ENCODE data around the gene HNMT. TPM values are rescaled to one million over a fixed set of nuclear protein-coding genes. Genes with fewer than 3 reads are reported as not detected.
"Not testable (repeated sequence)": the region's sequence is repeated elsewhere in the genome, so short reads cannot be mapped to it uniquely, and the experiment has no call there.

The HNMT gene
- total RNA-seq, 1 donor: 161 TPM

DNA sequence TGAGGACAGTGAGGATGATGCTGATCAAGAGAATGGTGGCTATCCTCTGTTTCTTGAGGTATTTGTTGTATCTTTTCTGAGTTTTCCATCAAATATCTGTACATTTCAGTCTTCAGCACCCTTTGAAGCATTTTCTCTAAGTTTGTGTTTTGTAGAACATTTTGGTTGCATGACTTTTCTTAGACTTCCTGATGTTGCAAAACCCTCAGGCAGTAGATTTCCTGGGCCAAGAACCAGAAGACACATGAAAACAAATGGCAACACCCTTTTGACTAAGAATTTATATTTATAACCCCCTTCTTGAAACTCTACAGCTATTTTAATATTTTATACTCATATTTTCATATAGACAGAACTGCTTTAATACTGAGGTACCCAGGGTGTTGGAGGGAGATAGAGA is 16.2 kb downstream of the HNMT start:
- TF ChIP-seq, protein P1, sequence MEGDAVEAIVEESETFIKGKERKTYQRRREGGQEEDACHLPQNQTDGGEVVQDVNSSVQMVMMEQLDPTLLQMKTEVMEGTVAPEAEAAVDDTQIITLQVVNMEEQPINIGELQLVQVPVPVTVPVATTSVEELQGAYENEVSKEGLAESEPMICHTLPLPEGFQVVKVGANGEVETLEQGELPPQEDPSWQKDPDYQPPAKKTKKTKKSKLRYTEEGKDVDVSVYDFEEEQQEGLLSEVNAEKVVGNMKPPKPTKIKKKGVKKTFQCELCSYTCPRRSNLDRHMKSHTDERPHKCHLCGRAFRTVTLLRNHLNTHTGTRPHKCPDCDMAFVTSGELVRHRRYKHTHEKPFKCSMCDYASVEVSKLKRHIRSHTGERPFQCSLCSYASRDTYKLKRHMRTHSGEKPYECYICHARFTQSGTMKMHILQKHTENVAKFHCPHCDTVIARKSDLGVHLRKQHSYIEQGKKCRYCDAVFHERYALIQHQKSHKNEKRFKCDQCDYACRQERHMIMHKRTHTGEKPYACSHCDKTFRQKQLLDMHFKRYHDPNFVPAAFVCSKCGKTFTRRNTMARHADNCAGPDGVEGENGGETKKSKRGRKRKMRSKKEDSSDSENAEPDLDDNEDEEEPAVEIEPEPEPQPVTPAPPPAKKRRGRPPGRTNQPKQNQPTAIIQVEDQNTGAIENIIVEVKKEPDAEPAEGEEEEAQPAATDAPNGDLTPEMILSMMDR (IDR thresholded peaks at IDR 0.05; ENCODE audit: insufficient read depth, low read depth, low read length): no peak
- no peak overlapping the region for H3K4me3 ChIP-seq (ENCODE audit: low read depth, low read length)
- peak; percentile 28 for DNase-seq (ENCODE audit: low read depth)

GRCh38 chr2:137981112-137981656 is 16.9 kb downstream of the HNMT start:
- DNase-seq (ENCODE audit: low read depth): no peak
- H3K4me3 ChIP-seq (ENCODE audit: low read depth, low read length): no peak overlapping the region
- TF ChIP-seq, protein P1 (IDR thresholded peaks at IDR 0.05; ENCODE audit: insufficient read depth, low read depth, low read length): no peak

- TF ChIP-seq, protein P1 (IDR thresholded peaks at IDR 0.05; ENCODE audit: insufficient read depth, low read depth, low read length): no peak
- H3K4me3 ChIP-seq (ENCODE audit: low read depth, low read length): no peak overlapping the region
- peak; percentile 59 for DNase-seq (ENCODE audit: low read depth)
These were observed 19.3 kb downstream of the HNMT start for GRCh38 chr2:137983581-137983980.

DNA sequence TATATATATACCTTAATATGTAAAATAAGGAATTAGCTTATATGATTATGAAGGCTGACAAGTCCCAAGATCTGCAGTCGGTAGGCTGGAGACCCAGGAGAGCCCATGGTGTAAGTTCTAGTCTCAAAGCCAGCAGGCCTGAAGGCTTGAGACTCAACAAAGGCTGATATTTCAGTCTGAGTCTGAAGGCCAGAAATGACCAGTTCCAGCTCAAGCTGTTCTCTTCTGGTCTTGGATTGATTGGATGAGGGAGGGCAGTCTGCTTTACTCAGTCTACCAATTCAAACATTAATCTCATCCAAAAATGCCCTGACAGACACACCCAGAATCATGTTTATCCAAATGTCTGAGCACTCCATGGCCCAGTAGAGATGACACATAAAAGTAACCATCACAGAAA is 22.0 kb downstream of the HNMT start:
- TF ChIP-seq, protein P1 (IDR thresholded peaks at IDR 0.05; ENCODE audit: insufficient read depth, low read depth, low read length): no peak
- no peak for DNase-seq (ENCODE audit: low read depth)
- H3K4me3 ChIP-seq (ENCODE audit: low read depth, low read length): no peak overlapping the region

- H3K4me3 ChIP-seq (ENCODE audit: low read depth, low read length): no peak overlapping the region
- DNase-seq (ENCODE audit: low read depth): peak; percentile 41
- TF ChIP-seq, protein P1 (IDR thresholded peaks at IDR 0.05; ENCODE audit: insufficient read depth, low read depth, low read length): no peak
These were observed 22.7 kb downstream of the HNMT start for GRCh38 chr2:137987011-137987410.

- H3K4me3 ChIP-seq (ENCODE audit: low read depth, low read length): no peak overlapping the region
- no peak for DNase-seq (ENCODE audit: low read depth)
- TF ChIP-seq, protein P1 (IDR thresholded peaks at IDR 0.05; ENCODE audit: insufficient read depth, low read depth, low read length): no peak
These were observed 26.8 kb downstream of the HNMT start for GRCh38 chr2:137991078-137991477.

DNA sequence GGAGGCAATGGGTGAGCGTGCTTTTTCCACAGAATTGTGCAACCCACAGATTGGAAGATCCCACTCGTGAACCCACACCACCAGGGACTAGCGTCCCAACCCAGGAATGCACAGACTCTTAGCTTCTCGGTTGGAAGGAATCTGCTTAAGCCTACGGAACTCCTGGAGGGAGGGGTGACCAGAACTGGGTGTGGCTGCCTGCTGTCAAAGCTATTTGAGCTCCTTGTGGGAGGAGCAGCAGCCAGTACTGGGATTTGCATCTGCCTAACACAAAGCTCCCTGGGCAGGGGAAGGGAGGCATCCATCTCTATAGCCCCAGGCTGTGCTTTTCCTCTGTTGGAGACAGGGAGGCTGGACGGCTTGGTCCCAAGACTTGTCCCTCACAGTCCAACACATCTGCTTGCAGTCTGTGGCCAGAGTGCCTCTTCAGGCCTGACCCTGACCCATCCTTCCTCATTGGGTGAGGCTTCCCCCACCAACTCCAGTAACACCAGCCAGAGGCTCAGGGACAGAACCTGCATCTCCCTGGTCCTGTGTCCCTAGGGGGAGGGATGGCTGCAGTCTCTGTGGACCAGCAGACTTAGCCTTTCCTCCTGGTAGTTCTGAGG is 27.9 kb downstream of the HNMT start:
- H3K4me3 ChIP-seq (ENCODE audit: low read depth, low read length): no peak overlapping the region
- TF ChIP-seq, protein P1 (IDR thresholded peaks at IDR 0.05; ENCODE audit: insufficient read depth, low read depth, low read length): no peak
- DNase-seq (ENCODE audit: low read depth): no peak

DNA sequence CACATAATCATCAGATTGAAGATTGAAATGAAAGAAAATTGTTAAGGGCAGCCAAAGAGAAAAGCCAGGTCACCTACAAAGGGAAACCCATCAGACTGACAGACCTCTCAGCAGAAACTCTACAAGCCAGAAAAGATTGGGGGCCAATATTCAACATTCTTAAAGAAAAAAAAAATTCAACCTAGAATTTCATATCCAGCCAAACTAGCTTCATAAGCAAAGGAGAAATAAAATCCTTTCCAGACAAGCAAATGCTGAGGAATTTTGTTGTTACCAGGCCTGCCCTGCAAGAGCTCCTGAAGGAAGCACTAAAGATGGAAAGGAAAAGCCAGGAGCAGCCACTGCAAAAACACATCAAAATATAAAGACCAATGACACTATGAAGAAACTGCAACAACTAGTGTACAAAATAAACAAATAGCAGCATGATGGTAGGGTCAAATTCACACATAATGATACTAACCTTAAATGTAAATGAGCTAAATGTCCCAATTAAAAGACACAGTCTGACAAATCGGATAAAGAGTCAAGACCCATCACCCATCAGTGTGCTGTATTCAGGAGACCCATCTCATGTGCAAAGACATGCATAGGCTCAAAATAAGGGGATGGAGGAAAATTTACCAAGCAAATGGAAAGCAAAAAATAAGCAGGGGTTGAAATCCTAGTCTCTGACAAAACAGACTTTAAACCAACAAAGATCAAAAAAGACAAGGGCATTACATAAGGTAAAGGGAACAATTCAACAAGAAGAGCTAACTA is 29.6 kb downstream of the HNMT start:
- not testable (repeated sequence) for H3K4me3 ChIP-seq (ENCODE audit: low read depth, low read length); DNase-seq (ENCODE audit: low read depth)

- H3K4me3 ChIP-seq (ENCODE audit: low read depth, low read length); DNase-seq (ENCODE audit: low read depth): not testable (repeated sequence)
These were observed 31.1 kb downstream of the HNMT start for GRCh38 chr2:137995368-137995767.

All from fibroblast of villous mesenchyme (primary cell).